NCI-H2227 (cell line): ENCODE data around the gene ZNF423.
A peak's percentile ranks its signal among the peaks of the same experiment; 100 is the strongest.

Source experiments
- DNase-seq: peaks from one replicate; lab custom pipeline; 2025; ENCODE audit not compliant: unreplicated experiment; lab: John Stamatoyannopoulos, UW

Gene ZNF423

GRCh38 chr16:49651996-49652395 is 203.9 kb downstream of the ZNF423 start:
- DNase-seq: no peak

- no peak for DNase-seq
These were observed 204.7 kb downstream of the ZNF423 start for GRCh38 chr16:49651226-49651625.

GRCh38 chr16:49650603-49651002 is 205.3 kb downstream of the ZNF423 start:
- DNase-seq: no peak

GRCh38 chr16:49649013-49649765 is 206.7 kb downstream of the ZNF423 start:
- DNase-seq: no peak

GRCh38 chr16:49647673-49648072 is 208.2 kb downstream of the ZNF423 start:
- DNase-seq: no peak

GRCh38 chr16:49645263-49645662 is 210.6 kb downstream of the ZNF423 start:
- DNase-seq: no peak

GRCh38 chr16:49644145-49644463 is 211.8 kb downstream of the ZNF423 start:
- DNase-seq: no peak

- DNase-seq: no peak
These were observed 212.3 kb downstream of the ZNF423 start for GRCh38 chr16:49643429-49644144.

- no peak for DNase-seq
These were observed 214.7 kb downstream of the ZNF423 start for GRCh38 chr16:49641250-49641649.

- DNase-seq: peak; percentile 24
These were observed 215.3 kb downstream of the ZNF423 start for GRCh38 chr16:49640581-49640980.

GRCh38 chr16:49639739-49640431 is 216.0 kb downstream of the ZNF423 start:
- DNase-seq: peak; percentile 24

GRCh38 chr16:49638673-49639610 is 217.0 kb downstream of the ZNF423 start:
- DNase-seq: no peak

GRCh38 chr16:49637933-49638672 is 217.8 kb downstream of the ZNF423 start:
- no peak for DNase-seq

GRCh38 chr16:49637511-49637910 is 218.4 kb downstream of the ZNF423 start:
- no peak for DNase-seq

- no peak for DNase-seq
These were observed 219.3 kb downstream of the ZNF423 start for GRCh38 chr16:49636608-49637007.

- DNase-seq: no peak
These were observed 220.0 kb downstream of the ZNF423 start for GRCh38 chr16:49635591-49636581.

GRCh38 chr16:49635009-49635350 is 220.9 kb downstream of the ZNF423 start:
- DNase-seq: no peak

- DNase-seq: no peak
These were observed 221.5 kb downstream of the ZNF423 start for GRCh38 chr16:49634235-49635008.
